ENCODE data around the gene ABCB8. TPM values are rescaled to one million over a fixed set of nuclear protein-coding genes. Genes with fewer than 3 reads are reported as not detected.
A peak's percentile ranks its signal among the peaks of the same experiment; 100 is the strongest.

Gene ABCB8
- total and polyA plus RNA-seq, 2 experiments from 2014 or later: 29.6 to 31.6 TPM

GRCh38 chr7:151061213-151062110 lies 33.2 kb downstream of the ABCB8 start:
- Histone ChIP-seq H3K4me3 (peak overlapping the region; percentile 93), H4K20me1 (ENCODE audit: insufficient read depth) (no peaks in the 10 kb centered on the region; the same call in 1 of the 2 replicates), H3K9me2 (ENCODE audit: insufficient read depth) (no peaks in the 10 kb centered on the region), H3K4me1 (ENCODE audit: insufficient read depth) (peaks cover 43% of the 10 kb centered on the region), H3K4me2 (ENCODE audit: unreplicated experiment) (peak overlapping the region; percentile 82), H2AFZ (no peak overlapping the region), H3K36me3 (ENCODE audit: low read depth) (no peaks in the 10 kb centered on the region), H3K27ac (peak overlapping the region; percentile 94), H3K79me2 (ENCODE audit: insufficient read depth) (peaks cover 52% of the 10 kb centered on the region), H3F3A (ENCODE audit: insufficient read depth) (peaks cover 10% of the 10 kb centered on the region), H3K9ac (peak overlapping the region; percentile 90), H3K27me3 (replicated peaks; ENCODE audit: insufficient read depth) (no peaks in the 10 kb centered on the region), H3K9me3 (ENCODE audit: low read depth) (no peaks in the 10 kb centered on the region)
- in situ Hi-C loops (cut with MboI): no loop called here
- WGBS, 2 experiments (ENCODE audit: low coverage in 1 of 2, low lambda C conversion rate in 2 of 2, missing lambda C conversion rate in 2 of 2): 48 to 55% methylated on average over 28 to 32 of the region's 33 CpGs
- no peak for TF ChIP-seq EZH2 (IDR thresholded peaks at IDR 0.05; ENCODE audit: insufficient read depth, poor library complexity, severe bottlenecking)
- TF ChIP-seq EZH2phosphoT487 (IDR thresholded peaks at IDR 0.05; ENCODE audit: insufficient read depth, low read depth): no peak
- no peak for DNase-seq

- H3K27ac ChIP-seq: peak overlapping the region; percentile 94
- peaks cover 38% of the 10 kb centered on the region for H3K4me1 ChIP-seq (ENCODE audit: insufficient read depth)
- H3K9me2 ChIP-seq (ENCODE audit: insufficient read depth): no peaks in the 10 kb centered on the region
- H2AFZ ChIP-seq: no peak overlapping the region
- H3K27me3 ChIP-seq (replicated peaks; ENCODE audit: insufficient read depth): no peaks in the 10 kb centered on the region
- peaks cover 51% of the 10 kb centered on the region for H3K79me2 ChIP-seq (ENCODE audit: insufficient read depth)
- peaks cover 10% of the 10 kb centered on the region for H3F3A ChIP-seq (ENCODE audit: insufficient read depth)
- H3K4me2 ChIP-seq (ENCODE audit: unreplicated experiment): peak overlapping the region; percentile 82
- peak overlapping the region; percentile 93 for H3K4me3 ChIP-seq
- H4K20me1 ChIP-seq (ENCODE audit: insufficient read depth): no peaks in the 10 kb centered on the region; the same call in 1 of the 2 replicates
- WGBS, 2 experiments (ENCODE audit: low coverage in 1 of 2, low lambda C conversion rate in 2 of 2, missing lambda C conversion rate in 2 of 2): 32 to 35% methylated on average over 8 to 10 of the region's 11 CpGs
- no peaks in the 10 kb centered on the region for H3K36me3 ChIP-seq (ENCODE audit: low read depth)
- no peak for DNase-seq
- TF ChIP-seq EZH2 (IDR thresholded peaks at IDR 0.05; ENCODE audit: insufficient read depth, poor library complexity, severe bottlenecking) (no peak), EZH2phosphoT487 (IDR thresholded peaks at IDR 0.05; ENCODE audit: insufficient read depth, low read depth) (no peak)
- in situ Hi-C loops (cut with MboI): no loop called here
- no peaks in the 10 kb centered on the region for H3K9me3 ChIP-seq (ENCODE audit: low read depth)
- peak overlapping the region; percentile 90 for H3K9ac ChIP-seq
Observed at GRCh38 chr7:151062111-151062398, 33.8 kb downstream of the ABCB8 start.

- Histone ChIP-seq H4K20me1 (ENCODE audit: insufficient read depth) (no peaks in the 10 kb centered on the region; the same call in 1 of the 2 replicates), H3K36me3 (ENCODE audit: low read depth) (peaks cover 2% of the 10 kb centered on the region; the same call in 1 of the 2 replicates), H3K27ac (peak overlapping the region; percentile 94), H3K4me1 (ENCODE audit: insufficient read depth) (peaks cover 36% of the 10 kb centered on the region), H3F3A (ENCODE audit: insufficient read depth) (peaks cover 10% of the 10 kb centered on the region), H3K9me2 (ENCODE audit: insufficient read depth) (no peaks in the 10 kb centered on the region), H3K4me3 (peak overlapping the region; percentile 56), H2AFZ (no peak overlapping the region), H3K9ac (peak overlapping the region; percentile 66), H3K79me2 (ENCODE audit: insufficient read depth) (peaks cover 48% of the 10 kb centered on the region), H3K9me3 (ENCODE audit: low read depth) (no peaks in the 10 kb centered on the region), H3K27me3 (replicated peaks; ENCODE audit: insufficient read depth) (no peaks in the 10 kb centered on the region), H3K4me2 (ENCODE audit: unreplicated experiment) (peak overlapping the region; percentile 82)
- TF ChIP-seq EZH2 (IDR thresholded peaks at IDR 0.05; ENCODE audit: insufficient read depth, poor library complexity, severe bottlenecking) (no peak), EZH2phosphoT487 (IDR thresholded peaks at IDR 0.05; ENCODE audit: insufficient read depth, low read depth) (no peak)
- peak; percentile 92 for DNase-seq
- in situ Hi-C loops (cut with MboI): no loop called here
- WGBS, 2 experiments (ENCODE audit: low coverage in 1 of 2, low lambda C conversion rate in 2 of 2, missing lambda C conversion rate in 2 of 2): 18 to 23% methylated on average over 23 to 43 of the region's 43 CpGs
Observed at GRCh38 chr7:151062399-151063211, 34.4 kb downstream of the ABCB8 start.

- H4K20me1 ChIP-seq (ENCODE audit: insufficient read depth): no peaks in the 10 kb centered on the region; the same call in 1 of the 2 replicates
- DNase-seq: peak; percentile 90
- H3K9ac ChIP-seq: peak overlapping the region; percentile 66
- H3K9me2 ChIP-seq (ENCODE audit: insufficient read depth): no peaks in the 10 kb centered on the region
- 3 to 6% methylated on average over 3 to 9 of the region's 11 CpGs for WGBS, 2 experiments (ENCODE audit: low coverage in 1 of 2, low lambda C conversion rate in 2 of 2, missing lambda C conversion rate in 2 of 2)
- no peaks in the 10 kb centered on the region for H3K9me3 ChIP-seq (ENCODE audit: low read depth)
- in situ Hi-C loops (cut with MboI): no loop called here
- peaks cover 8% of the 10 kb centered on the region; the same call in 1 of the 2 replicates for H3K36me3 ChIP-seq (ENCODE audit: low read depth)
- H3K4me3 ChIP-seq: peak overlapping the region; percentile 56; the same call in 1 of the 2 replicates
- H2AFZ ChIP-seq: no peak overlapping the region
- peak overlapping the region; percentile 94 for H3K27ac ChIP-seq
- H3F3A ChIP-seq (ENCODE audit: insufficient read depth): peaks cover 10% of the 10 kb centered on the region
- TF ChIP-seq EZH2 (IDR thresholded peaks at IDR 0.05; ENCODE audit: insufficient read depth, poor library complexity, severe bottlenecking): no peak
- TF ChIP-seq EZH2phosphoT487 (IDR thresholded peaks at IDR 0.05; ENCODE audit: insufficient read depth, low read depth): no peak
- H3K27me3 ChIP-seq (replicated peaks; ENCODE audit: insufficient read depth): no peaks in the 10 kb centered on the region
- H3K4me2 ChIP-seq (ENCODE audit: unreplicated experiment): peak overlapping the region; percentile 82
- H3K4me1 ChIP-seq (ENCODE audit: insufficient read depth): peaks cover 36% of the 10 kb centered on the region
- H3K79me2 ChIP-seq (ENCODE audit: insufficient read depth): peaks cover 48% of the 10 kb centered on the region
Observed at GRCh38 chr7:151063212-151063561, 34.9 kb downstream of the ABCB8 start.
